NCI-H526 (cell line): ENCODE measurements around the gene ANKRA2.
A peak's percentile ranks its signal among the peaks of the same experiment; 100 is the strongest.

Experiments used
- DNase-seq, 2 experiments: peaks; one replicate each; lab custom pipeline; 2025; lab: John Stamatoyannopoulos, UW

Gene ANKRA2

DNA sequence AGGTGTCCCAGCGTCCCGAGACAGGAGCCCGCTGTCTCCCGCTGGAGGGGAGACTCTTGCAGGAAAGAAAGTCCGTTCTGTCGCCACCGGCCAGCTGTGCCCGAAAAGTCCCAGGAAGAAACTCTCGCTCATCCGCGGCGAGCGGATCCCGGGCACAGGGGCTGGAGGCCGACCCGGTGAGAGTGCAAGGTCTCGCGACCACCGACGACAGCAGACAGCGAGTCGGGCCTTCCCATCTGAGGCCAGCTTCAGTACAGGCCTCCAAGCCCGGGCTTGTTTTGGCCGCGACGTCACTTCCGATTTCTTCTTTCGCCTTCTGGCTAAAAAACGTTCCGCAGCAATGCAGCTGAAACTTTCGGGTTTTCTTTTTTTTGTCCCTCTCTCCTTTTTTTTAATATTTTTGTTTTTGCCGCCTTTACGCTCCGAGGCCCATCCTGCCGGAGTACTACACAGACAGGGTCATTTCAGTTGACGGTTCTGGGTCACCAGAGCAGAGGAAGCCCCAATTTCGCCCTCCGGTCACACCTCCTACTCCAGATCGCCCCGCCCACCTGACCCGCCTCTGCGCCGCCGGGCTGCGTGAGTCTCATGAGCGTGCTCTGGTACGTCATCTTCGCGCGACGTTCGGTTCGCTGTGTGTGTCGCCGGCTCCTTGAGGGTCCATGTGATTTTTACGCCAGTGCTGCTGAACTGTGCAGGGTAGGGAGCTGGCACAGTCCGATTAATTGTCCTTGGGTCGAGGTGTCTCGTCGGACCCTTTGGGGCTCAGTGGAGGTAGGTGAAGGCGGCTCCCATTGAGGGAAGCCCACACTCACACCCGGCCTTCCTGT lies at the start of gene ANKRA2, which contains the start of gene UTP15:
Gene ANKRA2 (minus strand): TSS at position 501 of the 830 bp plus-strand sequence. CDS start 2,758 bp downstream, outside the sequence.
Gene UTP15 (plus strand): TSS at position 605 of the 830 bp plus-strand sequence. CDS start 1,602 bp downstream, outside the sequence.
- peak; percentile 81 to 97 for DNase-seq

- DNase-seq = no peak
Observed at GRCh38 chr5:73615085-73615484, 49.6 kb upstream of the ANKRA2 start.

- no peak for DNase-seq
Observed at GRCh38 chr5:73612799-73613198, 47.4 kb upstream of the ANKRA2 start.

- DNase-seq = no peak
Observed at GRCh38 chr5:73607228-73607627, 41.8 kb upstream of the ANKRA2 start.

DNA sequence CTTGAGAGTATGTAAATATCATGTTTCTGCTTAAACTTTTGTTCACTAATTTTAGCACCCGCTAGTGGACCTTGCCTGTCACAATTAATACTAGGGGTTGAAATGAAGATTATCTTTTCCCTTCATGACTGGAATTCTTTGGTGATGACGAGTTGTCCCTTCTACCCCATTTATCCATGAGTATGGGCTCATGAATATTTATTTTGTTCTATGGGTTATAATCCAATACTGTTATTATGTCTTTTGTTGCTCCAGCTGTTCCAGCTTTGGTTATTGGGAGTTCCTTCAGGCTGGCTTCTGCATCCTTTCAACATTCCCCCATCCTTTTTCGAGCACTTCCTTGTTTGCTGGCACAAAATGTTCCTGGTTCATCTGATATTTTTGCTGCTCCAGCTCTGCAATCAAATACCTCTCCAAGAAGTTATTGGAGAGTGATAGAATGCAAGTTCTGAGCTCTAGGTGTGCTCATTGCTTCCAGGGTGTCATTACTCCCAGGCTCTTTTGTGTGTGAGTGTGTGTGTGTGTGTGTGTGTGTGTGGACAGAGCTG lies 40.8 kb upstream of the ANKRA2 start:
- no peak for DNase-seq

DNA sequence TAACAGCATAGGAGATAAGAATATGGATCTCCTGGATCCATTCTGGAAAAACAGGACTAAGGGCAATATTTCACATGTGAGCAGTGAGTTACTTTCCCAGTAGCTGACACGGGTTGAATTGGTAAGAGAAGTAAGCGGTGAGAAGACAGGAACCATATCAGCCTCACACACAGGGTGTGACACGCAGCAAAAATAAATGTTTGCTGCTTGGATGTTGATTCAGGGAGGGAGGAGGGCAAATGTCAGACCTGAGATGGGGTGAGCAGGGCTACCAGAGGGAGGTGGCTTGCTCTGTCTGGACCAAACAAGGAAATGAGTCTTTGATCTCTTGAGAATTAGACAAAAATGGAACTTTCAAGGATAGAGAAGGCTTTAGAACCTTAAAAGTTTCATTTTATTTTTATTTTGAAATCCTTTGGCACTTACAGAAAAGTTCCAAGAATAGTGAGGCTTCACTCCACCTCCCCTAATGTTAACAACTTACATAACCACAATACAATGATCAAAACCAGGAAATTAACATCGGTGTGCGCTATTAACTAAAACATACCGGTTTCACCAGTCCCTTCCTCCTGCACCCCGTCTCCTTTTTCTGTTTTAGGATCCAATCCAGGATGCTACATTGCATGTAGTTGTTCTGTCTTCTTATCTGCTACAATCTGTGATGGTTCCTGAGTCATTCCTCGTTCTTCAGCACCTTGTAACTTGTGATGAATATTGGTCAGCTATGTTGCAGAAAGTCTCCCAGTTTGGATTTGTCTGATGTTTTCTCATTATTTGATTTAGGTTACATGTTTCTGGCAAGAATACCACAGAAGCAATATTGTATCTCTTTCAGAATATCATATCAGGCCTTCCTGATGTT lies 40.0 kb upstream of the ANKRA2 start:
- DNase-seq = no peak

- DNase-seq = no peak
Observed at GRCh38 chr5:73603998-73604397, 38.6 kb upstream of the ANKRA2 start.

DNA sequence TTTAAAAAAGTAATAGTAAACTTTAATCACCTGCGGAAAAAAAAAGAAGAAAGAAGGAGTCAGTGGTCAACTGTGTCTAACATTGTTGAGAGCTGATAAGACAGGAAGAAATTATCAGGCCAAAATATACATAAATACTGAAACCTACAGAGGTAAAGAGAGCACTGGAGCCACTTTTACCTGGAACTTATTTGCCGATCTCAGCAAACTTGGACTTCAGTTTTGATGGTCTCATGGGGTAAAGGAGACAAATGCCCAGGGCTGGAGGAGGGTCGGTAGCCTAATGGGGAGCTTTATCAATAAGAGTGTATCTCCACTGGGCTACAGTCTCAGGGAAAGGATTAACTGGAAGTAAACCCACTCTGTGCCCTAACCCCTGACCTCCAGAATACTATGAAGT lies 33.9 kb upstream of the ANKRA2 start:
- DNase-seq = no peak

- DNase-seq = peak in 1 of 2 experiments; percentile 44
Observed at GRCh38 chr5:73596705-73597328, 31.4 kb upstream of the ANKRA2 start.

DNA sequence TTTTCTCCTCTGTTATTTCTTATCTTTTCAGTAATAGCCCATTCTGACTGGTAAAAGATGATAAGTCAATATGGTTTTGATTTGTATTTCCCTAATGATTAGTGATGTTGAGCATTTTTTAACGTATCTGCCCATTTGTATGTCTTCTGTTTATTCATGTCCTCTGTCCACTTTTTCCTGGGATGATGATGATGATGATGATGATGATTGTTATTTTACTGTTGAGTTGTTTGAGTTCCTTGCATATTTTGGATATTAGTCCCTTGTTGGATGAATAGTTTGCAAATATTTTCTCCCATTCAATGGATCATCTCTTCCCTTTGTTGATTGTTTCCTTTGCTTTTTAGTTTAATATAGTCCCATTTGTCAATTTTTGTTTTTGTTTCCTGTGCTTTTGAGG lies 27.1 kb upstream of the ANKRA2 start:
- DNase-seq = no peak

DNA sequence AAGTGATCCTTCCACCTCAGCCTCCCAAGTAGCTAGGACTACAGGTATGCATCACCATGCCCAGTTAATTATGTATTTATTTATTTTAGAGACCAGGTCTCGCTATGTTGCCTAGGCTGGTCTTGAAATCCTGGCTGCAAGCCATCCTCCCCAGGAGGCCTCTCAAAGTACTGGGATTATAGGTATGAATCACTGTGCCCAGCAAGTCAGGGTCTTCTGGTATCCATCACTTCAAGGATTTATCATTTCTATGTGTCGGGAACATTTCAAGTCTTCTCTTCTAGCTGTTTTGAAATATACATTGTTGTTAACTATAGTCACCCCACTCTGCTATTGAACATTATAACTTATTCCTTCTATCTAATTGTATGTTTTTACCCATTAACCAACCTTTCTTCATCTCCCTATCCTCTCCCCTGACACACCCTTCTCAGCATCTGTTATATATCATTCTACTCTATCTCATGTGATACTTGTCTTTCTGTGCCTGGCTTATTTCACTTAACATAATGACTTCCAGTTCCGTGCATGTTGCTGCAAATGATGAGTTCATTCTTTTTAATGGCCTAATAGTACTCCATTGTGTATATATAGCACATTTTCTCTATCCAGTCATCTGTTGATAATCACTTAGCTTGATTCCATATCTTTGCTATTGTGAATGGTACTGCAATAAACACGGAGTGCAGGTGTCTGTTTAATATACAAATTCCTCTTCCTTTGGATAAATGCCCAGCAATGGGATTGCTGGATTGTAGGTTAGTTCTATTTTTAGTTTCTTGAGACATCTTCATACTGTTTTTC lies 26.5 kb upstream of the ANKRA2 start:
- peak in 1 of 2 experiments; percentile 4 for DNase-seq

GRCh38 chr5:73591102-73591695 lies 25.8 kb upstream of the ANKRA2 start:
- DNase-seq = peak; percentile 60 to 75

DNA sequence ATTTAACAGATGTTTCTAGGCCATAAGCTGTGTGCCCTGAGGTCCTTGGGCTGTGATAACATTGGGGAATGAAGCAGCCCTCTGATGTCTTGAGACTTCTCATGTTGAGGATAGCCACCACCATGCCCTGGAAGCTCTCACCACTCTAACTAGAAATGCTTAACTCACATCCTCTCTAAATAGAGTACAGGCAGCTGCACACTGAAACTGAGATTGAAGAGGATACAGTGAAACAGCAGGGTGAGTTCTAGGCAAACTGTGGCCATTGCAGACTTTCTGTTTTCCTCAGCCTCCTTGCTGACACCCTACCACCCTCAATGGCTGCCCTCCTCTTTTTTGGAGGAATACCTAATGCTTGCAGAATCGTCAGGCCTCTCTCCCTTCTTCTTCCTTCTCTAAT lies 22.5 kb upstream of the ANKRA2 start:
- no peak for DNase-seq

- no peak for DNase-seq
Observed at GRCh38 chr5:73582285-73583145, 17.1 kb upstream of the ANKRA2 start.

DNA sequence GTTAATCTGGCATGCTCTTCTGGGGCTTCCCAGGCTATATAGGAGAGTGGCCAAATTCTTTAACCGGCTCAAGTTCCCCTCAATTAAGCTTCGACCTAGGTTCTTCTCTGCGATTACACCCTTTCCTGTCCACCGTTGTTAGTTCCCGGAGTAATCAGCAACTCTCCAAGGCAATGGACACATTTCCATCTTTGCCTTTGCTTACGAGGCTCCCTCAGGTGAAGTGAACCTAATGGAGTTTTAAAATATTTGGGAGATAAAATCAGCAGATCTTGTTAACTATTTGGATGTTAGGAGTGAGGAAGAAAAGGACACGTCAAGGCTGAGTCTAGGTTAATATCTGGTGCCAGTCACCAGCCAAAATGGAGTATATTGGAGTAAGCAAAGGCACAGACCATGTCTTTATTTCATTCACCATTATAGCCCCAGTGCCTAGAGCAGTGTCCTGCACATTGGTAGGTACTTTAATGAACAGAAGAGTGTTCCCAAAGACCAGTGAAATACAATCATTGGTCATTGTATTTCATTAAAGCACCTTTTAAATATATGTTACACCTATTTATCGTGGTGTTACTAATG lies 619 bp upstream of the ANKRA2 start:
- no peak for DNase-seq

DNA sequence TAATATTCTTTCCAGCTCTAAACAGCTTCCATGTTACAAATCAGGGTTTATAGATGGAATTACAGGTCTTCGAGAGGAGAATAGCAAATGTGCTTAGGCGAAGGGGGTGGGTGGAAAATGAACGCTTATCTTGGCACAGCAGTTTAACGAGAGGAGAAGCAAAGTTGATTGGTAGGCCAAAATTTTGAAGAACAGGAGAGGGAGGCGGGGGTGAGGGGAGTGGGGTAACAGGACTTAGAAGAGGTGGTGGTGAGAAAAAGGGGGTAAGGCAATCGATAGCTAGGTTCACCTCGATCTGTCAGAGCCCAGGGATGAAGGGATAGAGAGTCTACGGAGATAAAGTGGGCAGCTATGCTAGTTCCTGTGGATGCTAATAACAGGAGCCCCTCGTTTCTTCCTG lies 764 bp downstream of the ANKRA2 start:
- DNase-seq = peak in 1 of 2 experiments; percentile 7

- DNase-seq = no peak
Observed at GRCh38 chr5:73564018-73564417, 1.4 kb downstream of the ANKRA2 start.

- DNase-seq = peak in 1 of 2 experiments; percentile 8
Observed at GRCh38 chr5:73558950-73559349, 6.5 kb downstream of the ANKRA2 start.

GRCh38 chr5:73552642-73553041 lies 12.8 kb downstream of the ANKRA2 start:
- DNase-seq = no peak
